HG02970 (cell line): ENCODE data around the gene ZMAT5.

ENCODE experiments used
- ATAC-seq: cut with Tn5 transposase; IDR thresholded peaks from one replicate; pipeline ENCODE4 v1.9.1; 2021; ENCODE audit warnings: mild to moderate bottlenecking, moderate library complexity, moderate number of reproducible peaks; ENCODE audit not compliant: unreplicated experiment, low FRiP score

The ZMAT5 gene

GRCh38 chr22:29693671-29694070 lies 73.1 kb downstream of the ZMAT5 start:
- ATAC-seq, result no peak

- ATAC-seq, result no peak
Observed at GRCh38 chr22:29693161-29693560, 73.6 kb downstream of the ZMAT5 start.

GRCh38 chr22:29692327-29692640 lies 74.5 kb downstream of the ZMAT5 start:
- ATAC-seq, result no peak

GRCh38 chr22:29691636-29692326 lies 75.0 kb downstream of the ZMAT5 start:
- no peak for ATAC-seq

- no peak for ATAC-seq
Observed at GRCh38 chr22:29690476-29690875, 76.3 kb downstream of the ZMAT5 start.

GRCh38 chr22:29689880-29690213 lies 77.0 kb downstream of the ZMAT5 start:
- ATAC-seq, result no peak

GRCh38 chr22:29689206-29689879 lies 77.5 kb downstream of the ZMAT5 start:
- no peak for ATAC-seq

- no peak for ATAC-seq
Observed at GRCh38 chr22:29684244-29684643, 82.6 kb downstream of the ZMAT5 start.

GRCh38 chr22:29683536-29683935 lies 83.3 kb downstream of the ZMAT5 start:
- ATAC-seq, result no peak
